NB4 (cell line): Measurements from ENCODE around the gene ARHGAP23.
"Not testable (repeated sequence)": the region's sequence is repeated elsewhere in the genome, so short reads cannot be mapped to it uniquely, and the experiment has no call there.

Experiments used
- MYC ChIP-seq: IDR thresholded peaks from 2 replicates; pipeline ENCODE4 v1.6.1; 2011; ENCODE audit warnings: low read depth, low read length
- TF ChIP-seq, protein P1 (sequence below): IDR thresholded peaks from one replicate; pipeline ENCODE4 v1.5.1; 2012; ENCODE audit warnings: low read depth, low read length
- TF ChIP-seq, protein P2 (sequence below): IDR thresholded peaks from 2 replicates; pipeline ENCODE4 v1.6.1; 2011; ENCODE audit warnings: low read depth, low read length

- TF ChIP-seq, protein P1, sequence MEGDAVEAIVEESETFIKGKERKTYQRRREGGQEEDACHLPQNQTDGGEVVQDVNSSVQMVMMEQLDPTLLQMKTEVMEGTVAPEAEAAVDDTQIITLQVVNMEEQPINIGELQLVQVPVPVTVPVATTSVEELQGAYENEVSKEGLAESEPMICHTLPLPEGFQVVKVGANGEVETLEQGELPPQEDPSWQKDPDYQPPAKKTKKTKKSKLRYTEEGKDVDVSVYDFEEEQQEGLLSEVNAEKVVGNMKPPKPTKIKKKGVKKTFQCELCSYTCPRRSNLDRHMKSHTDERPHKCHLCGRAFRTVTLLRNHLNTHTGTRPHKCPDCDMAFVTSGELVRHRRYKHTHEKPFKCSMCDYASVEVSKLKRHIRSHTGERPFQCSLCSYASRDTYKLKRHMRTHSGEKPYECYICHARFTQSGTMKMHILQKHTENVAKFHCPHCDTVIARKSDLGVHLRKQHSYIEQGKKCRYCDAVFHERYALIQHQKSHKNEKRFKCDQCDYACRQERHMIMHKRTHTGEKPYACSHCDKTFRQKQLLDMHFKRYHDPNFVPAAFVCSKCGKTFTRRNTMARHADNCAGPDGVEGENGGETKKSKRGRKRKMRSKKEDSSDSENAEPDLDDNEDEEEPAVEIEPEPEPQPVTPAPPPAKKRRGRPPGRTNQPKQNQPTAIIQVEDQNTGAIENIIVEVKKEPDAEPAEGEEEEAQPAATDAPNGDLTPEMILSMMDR, result not testable (repeated sequence)
- not testable (repeated sequence) for TF ChIP-seq MYC
- TF ChIP-seq, protein P2, sequence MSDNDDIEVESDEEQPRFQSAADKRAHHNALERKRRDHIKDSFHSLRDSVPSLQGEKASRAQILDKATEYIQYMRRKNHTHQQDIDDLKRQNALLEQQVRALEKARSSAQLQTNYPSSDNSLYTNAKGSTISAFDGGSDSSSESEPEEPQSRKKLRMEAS, result not testable (repeated sequence)
Measured at GRCh38 chr17:38531761-38532160, 103.5 kb downstream of the ARHGAP23 start.
